SU-DHL-6 (cell line): ENCODE measurements around the gene SCYGR1.
"Not testable (repeated sequence)": the region's sequence is repeated elsewhere in the genome, so short reads cannot be mapped to it uniquely, and the experiment has no call there.

Source experiments
- H2AFZ ChIP-seq: fragments of 200-600 bp; sonication (generic); 2 replicates; pipeline ENCODE4 v1.6.1; 2014; ENCODE audit warnings: low read depth, mild to moderate bottlenecking, moderate library complexity, mixed read lengths, antibody characterized with exemption, low read length; ENCODE audit not compliant: severe bottlenecking
- H3F3A ChIP-seq: fragments of 200-600 bp; shearing (Covaris generic); 2 replicates; pipeline ENCODE4 v1.6.0; 2016; ENCODE audit warnings: antibody characterized with exemption, mild to moderate bottlenecking; ENCODE audit not compliant: insufficient read depth
- H3K27ac ChIP-seq: fragments of 200-600 bp; sonication (generic); 2 replicates; pipeline ENCODE4 v1.5.1; 2016; ENCODE audit warnings: low read depth, mild to moderate bottlenecking, low read length, moderate library complexity, mixed read lengths
- H3K27me3 ChIP-seq: fragments of 200-600 bp; sonication (generic), shearing (Covaris generic); 2 replicates; pipeline ENCODE4 v1.6.0; 2014; ENCODE audit warnings: mild to moderate bottlenecking, low read length
- H3K36me3 ChIP-seq: fragments of 200-600 bp; sonication (generic); 2 replicates; pipeline ENCODE4 v1.6.1; 2014; ENCODE audit warnings: mild to moderate bottlenecking, low read length, mixed read lengths
- H3K4me2 ChIP-seq: fragments of 300-600, 200-600 bp; shearing (Covaris generic), sonication (generic); 2 replicates; pipeline ENCODE4 v1.6.0; 2014; ENCODE audit warnings: low read length, low read depth, mild to moderate bottlenecking; ENCODE audit not compliant: poor library complexity, severe bottlenecking
- H3K4me3 ChIP-seq: fragments of 200-600 bp; sonication (generic); 2 replicates; pipeline ENCODE4 v1.5.1; 2014; ENCODE audit warnings: antibody characterized with exemption, low read length, mild to moderate bottlenecking, mixed read lengths; ENCODE audit not compliant: insufficient read depth, poor library complexity, severe bottlenecking
- H3K79me2 ChIP-seq: fragments of 200-600 bp; sonication (generic); 2 replicates; pipeline ENCODE4 v1.6.1; 2014; ENCODE audit warnings: mild to moderate bottlenecking, low read length, moderate library complexity; ENCODE audit not compliant: insufficient read depth
- H3K9ac ChIP-seq: fragments of 200-600 bp; sonication (generic); 2 replicates; pipeline ENCODE4 v1.7.0; 2014; ENCODE audit warnings: mild to moderate bottlenecking, low read length
- H3K9me2 ChIP-seq: fragments of 200-600 bp; sonication (generic); replicated peaks from 2 replicates; pipeline ENCODE4 v1.6.1; 2014; ENCODE audit warnings: low read length; ENCODE audit not compliant: insufficient read depth
- H3K9me3 ChIP-seq: fragments of 200-600 bp; sonication (generic); 2 replicates; pipeline ENCODE4 v1.6.1; 2014; ENCODE audit warnings: low read length, mixed read lengths; ENCODE audit not compliant: insufficient read depth
- H4K20me1 ChIP-seq: fragments of 200-600 bp; sonication (generic); 2 replicates; pipeline ENCODE4 v1.6.1; 2014; ENCODE audit warnings: low read depth, mild to moderate bottlenecking, antibody characterized with exemption, low read length, moderate library complexity, mixed read lengths
- CTCF ChIP-seq: fragments of 200-600 bp; sonication (generic); IDR thresholded peaks from one replicate; pipeline ENCODE4 v1.5.1; 2017; ENCODE audit warnings: antibody characterized with exemption, mild to moderate bottlenecking, low read length, moderate library complexity; ENCODE audit not compliant: insufficient read depth, poor library complexity, severe bottlenecking
- EZH2phosphoT487 ChIP-seq: fragments of 200-600 bp; sonication (generic), shearing (Covaris generic); conservative IDR thresholded peaks from 2 replicates; pipeline ENCODE4 v1.6.1; 2018; ENCODE audit warnings: mild to moderate bottlenecking, antibody characterized with exemption, low read length, moderate library complexity, mixed read lengths

SCYGR1 gene

GRCh38 chr2:227387583-227387982 is at the start of gene SCYGR1:
SCYGR1 (minus strand) TSS chr2:227387949; CDS start chr2:227387949, 0 bp downstream.
- H3K79me2 ChIP-seq, H3K4me3 ChIP-seq, H4K20me1 ChIP-seq, H3K36me3 ChIP-seq, H3K9me2 ChIP-seq, H3K9ac ChIP-seq, H3K9me3 ChIP-seq, H2AFZ ChIP-seq, H3F3A ChIP-seq, H3K4me2 ChIP-seq, H3K27ac ChIP-seq, H3K27me3 ChIP-seq: not testable (repeated sequence)

GRCh38 chr2:227436436-227437174 is 48.9 kb upstream of the SCYGR1 start:
- peaks cover 6% of the 10 kb centered on the region; the same call in 1 of the 2 replicates for H3K9me3 ChIP-seq
- H3K4me2 ChIP-seq: no peak overlapping the region
- H3K27me3 ChIP-seq: no peaks in the 10 kb centered on the region
- no peaks in the 10 kb centered on the region for H4K20me1 ChIP-seq
- no peaks in the 10 kb centered on the region for H3K36me3 ChIP-seq
- no peaks in the 10 kb centered on the region for H3K9me2 ChIP-seq
- no peak overlapping the region for H3K4me3 ChIP-seq
- H3F3A ChIP-seq: no peaks in the 10 kb centered on the region
- H3K79me2 ChIP-seq: no peaks in the 10 kb centered on the region
- no peak for TF ChIP-seq EZH2phosphoT487
- TF ChIP-seq CTCF: no peak
- H3K27ac ChIP-seq: no peak overlapping the region
- no peak overlapping the region for H3K9ac ChIP-seq
- H2AFZ ChIP-seq: no peak overlapping the region

- Histone ChIP-seq H3K79me2 (no peaks in the 10 kb centered on the region), H3K9ac (no peak overlapping the region), H3K9me2 (no peaks in the 10 kb centered on the region), H3F3A (no peaks in the 10 kb centered on the region), H2AFZ (no peak overlapping the region), H4K20me1 (no peaks in the 10 kb centered on the region), H3K27me3 (no peaks in the 10 kb centered on the region), H3K9me3 (peaks cover 6% of the 10 kb centered on the region; the same call in 1 of the 2 replicates), H3K36me3 (no peaks in the 10 kb centered on the region), H3K4me3 (no peak overlapping the region), H3K27ac (no peak overlapping the region), H3K4me2 (no peak overlapping the region)
- TF ChIP-seq EZH2phosphoT487 (no peak), CTCF (no peak)
Measured at GRCh38 chr2:227433171-227433570, 45.4 kb upstream of the SCYGR1 start.

GRCh38 chr2:227430639-227431038 is 42.9 kb upstream of the SCYGR1 start:
- Histone ChIP-seq H3F3A (no peaks in the 10 kb centered on the region), H3K4me3 (no peak overlapping the region)

More at GRCh38 chr2:227430639-227431038, 42.9 kb upstream of the SCYGR1 start:
- H3K4me2 ChIP-seq: no peak overlapping the region
- H3K9me2 ChIP-seq: no peaks in the 10 kb centered on the region
- H3K9me3 ChIP-seq: peaks cover 6% of the 10 kb centered on the region; the same call in 1 of the 2 replicates
- H4K20me1 ChIP-seq: no peaks in the 10 kb centered on the region
- H3K27ac ChIP-seq: no peak overlapping the region
- no peaks in the 10 kb centered on the region for H3K36me3 ChIP-seq
- TF ChIP-seq CTCF (no peak), EZH2phosphoT487 (no peak)
- no peak overlapping the region for H2AFZ ChIP-seq
- no peak overlapping the region for H3K9ac ChIP-seq
- no peaks in the 10 kb centered on the region for H3K79me2 ChIP-seq
- no peaks in the 10 kb centered on the region for H3K27me3 ChIP-seq
